Keratinocyte (primary cell): ENCODE measurements around the gene MSL3B.

Source experiments
- CTCF ChIP-seq, 3 experiments: IDR thresholded peaks in 1 of 3; conservative IDR thresholded peaks in 1 of 3; optimal IDR thresholded peaks in 1 of 3; 2 replicates in 2 of 3; 3 replicates in 1 of 3; pipeline versions ENCODE3 to v1.5.1; 2011; ENCODE audit warnings: low read length in 3 of 3, mild to moderate bottlenecking in 3 of 3, moderate library complexity in 2 of 3, control low read depth in 1 of 3, inconsistent platforms in 1 of 3; ENCODE audit not compliant: insufficient read depth in 2 of 3; ENCODE audit errors: extremely low read depth in 1 of 3
- EZH2 ChIP-seq: IDR thresholded peaks from one replicate; pipeline ENCODE4 v1.6.1; 2012; ENCODE audit warnings: inconsistent platforms, mild to moderate bottlenecking, low read length, moderate library complexity

DNA sequence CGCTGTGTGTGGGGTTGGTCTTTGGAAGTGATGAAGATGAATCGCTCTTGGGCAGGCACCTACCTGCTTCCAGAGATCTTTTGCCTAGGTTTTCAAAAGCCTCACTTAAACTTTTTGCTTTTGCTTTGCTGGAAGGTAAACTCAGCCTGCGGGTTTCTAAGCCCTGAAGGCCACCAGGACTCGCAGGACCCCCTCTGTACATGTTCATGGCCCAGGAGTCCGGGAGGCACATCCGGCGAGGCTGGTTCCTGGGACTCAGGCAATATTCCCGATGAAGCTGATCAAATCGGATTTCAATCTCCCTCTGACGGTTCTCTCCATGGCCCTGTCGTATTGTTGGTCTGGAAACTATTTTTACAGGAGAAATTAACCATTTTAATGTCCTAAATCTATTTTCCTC lies 27.0 kb downstream of the MSL3B start:
- TF ChIP-seq CTCF (optimal IDR thresholded peaks at IDR 0.05 in 1 of 3, IDR thresholded peaks at IDR 0.05 in 1 of 3, conservative IDR thresholded peaks at IDR 0.05 in 1 of 3; ENCODE audit: extremely low read depth in 1 of 3, insufficient read depth in 2 of 3, low read length in 3 of 3) (no peak), EZH2 (no peak)
